NCI-H748 (cell line): ENCODE measurements around the gene GLP1R.

Experiments
- DNase-seq: peaks from one replicate; lab custom pipeline; 2025; ENCODE audit not compliant: unreplicated experiment; lab: John Stamatoyannopoulos, UW

Gene GLP1R

DNA sequence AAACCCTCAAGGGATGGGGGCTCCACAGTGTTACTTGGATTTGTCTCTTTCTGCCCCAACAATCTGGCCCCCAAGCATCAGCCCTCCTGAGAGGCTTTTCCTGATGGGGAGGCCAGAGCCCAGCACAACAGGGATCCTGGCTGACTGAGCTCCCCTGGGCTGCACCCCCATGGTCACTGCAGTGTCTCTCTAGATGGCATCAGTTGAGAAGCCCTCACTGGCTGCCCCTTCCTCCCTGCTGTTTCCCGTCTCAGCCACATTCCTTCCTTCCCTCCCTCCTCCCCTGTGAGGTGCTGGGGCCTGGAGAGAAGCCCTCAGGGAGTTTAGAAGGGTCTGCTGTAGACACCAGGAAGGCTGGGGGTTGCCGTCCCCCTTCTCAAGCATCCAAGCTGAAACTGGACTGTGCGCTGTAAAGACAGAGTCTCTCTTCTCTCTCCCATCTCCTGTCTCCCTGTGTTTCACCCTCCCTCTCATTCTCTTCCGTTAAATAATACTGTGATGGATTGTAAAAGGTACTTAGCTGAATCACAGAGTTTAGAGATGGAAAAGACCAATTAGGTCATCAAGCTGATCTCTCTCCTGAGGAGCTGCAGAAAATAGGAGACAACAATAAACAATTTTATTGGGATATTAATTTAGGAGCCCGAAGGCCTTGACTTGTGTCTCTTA lies 36.7 kb downstream of the GLP1R start:
- no peak for DNase-seq

DNA sequence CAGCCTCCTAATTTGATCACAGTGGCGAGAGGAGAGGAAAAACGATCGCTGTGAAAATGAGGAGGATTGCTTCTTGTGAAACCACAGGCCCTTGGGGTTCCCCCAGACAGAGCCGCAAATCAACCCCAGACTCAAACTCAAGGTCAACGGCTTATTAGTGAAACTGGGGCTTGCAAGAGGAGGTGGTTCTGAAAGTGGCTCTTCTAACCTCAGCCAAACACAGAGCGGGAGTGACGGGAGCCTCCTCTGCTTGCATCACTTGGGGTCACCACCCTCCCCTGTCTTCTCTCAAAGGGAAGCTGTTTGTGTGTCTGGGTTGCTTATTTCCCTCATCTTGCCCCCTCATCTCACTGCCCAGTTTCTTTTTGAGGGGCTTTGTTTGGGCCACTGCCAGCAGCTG lies 37.7 kb downstream of the GLP1R start:
- no peak for DNase-seq

DNA sequence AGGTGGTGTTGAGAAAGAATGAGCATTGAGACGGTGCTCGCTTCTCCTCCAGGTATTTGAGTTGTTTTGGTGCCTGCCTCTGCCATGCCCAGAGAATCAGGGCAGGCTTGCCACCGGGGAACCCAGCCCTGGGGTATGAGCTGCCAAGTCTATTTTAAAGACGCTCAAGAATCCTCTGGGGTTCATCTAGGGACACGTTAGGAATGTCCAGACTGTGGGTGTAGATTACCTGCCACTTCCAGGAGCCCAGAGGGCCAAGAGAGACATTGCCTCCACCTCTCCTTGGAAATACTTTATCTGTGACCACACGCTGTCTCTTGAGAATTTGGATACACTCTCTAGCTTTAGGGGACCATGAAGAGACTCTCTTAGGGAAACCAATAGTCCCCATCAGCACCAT lies 38.1 kb downstream of the GLP1R start:
- no peak for DNase-seq

DNA sequence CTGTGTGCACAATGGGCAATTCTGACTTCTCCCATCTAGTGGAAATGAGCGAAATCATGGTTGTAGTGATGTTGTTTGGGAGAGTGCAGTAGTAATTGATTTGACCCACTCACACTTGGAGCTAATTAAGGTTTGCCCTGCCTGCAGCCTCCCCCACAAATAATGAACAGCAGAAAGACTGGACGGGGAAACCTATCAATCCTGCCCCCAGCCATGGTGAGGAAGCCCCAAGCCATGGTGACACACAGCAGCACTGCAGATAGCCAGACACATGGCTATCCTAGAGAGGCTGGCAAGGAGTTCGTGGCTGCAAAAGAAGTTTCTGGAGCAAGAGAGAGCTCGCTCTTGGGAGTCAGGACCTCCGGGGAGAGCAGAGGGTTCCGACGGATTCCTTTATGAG lies 38.6 kb downstream of the GLP1R start:
- DNase-seq = no peak

DNA sequence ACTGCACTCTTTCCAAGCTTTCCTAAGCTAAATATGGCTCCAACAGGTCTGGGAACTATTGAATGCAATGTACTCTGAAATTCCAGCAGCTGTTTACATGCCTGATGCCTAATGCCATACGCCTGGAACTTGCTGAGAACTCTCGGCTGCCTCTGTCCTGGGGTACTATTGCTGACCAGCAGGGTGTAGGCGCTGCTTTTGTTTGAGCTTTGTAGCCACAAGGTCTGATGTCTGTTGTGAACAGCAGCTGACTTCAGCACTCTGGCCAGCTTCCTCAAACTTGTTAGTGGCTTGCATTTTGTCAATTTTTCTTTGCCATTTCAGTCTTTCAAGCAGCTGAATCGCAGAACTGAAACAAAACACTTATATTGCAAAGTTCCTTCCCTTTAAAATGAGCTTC lies 39.8 kb downstream of the GLP1R start:
- peak; percentile 64 for DNase-seq

DNA sequence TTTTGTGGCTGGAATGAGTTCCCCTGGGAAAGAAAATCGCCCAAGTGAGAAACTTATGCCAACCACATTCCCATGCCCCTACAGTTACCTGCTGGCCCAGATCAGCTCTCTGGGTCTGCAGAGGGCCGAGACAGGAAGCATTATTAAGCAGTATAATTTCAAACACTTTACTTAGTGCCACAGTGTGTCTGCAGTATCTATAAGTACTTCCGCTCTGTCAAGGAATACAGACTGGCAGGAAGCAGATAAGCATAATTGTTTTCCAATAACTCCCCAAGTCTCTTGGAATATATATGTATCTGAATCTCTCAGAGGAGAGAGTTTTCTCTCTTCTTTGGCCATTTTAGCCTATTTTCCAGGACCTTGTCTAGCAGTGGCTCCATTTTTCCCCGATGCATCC lies 41.5 kb downstream of the GLP1R start:
- no peak for DNase-seq

GRCh38 chr6:39091220-39091619 lies 42.6 kb downstream of the GLP1R start:
- peak; percentile 96 for DNase-seq

- peak; percentile 73 for DNase-seq
These were observed 43.5 kb downstream of the GLP1R start for GRCh38 chr6:39092124-39092523.

DNA sequence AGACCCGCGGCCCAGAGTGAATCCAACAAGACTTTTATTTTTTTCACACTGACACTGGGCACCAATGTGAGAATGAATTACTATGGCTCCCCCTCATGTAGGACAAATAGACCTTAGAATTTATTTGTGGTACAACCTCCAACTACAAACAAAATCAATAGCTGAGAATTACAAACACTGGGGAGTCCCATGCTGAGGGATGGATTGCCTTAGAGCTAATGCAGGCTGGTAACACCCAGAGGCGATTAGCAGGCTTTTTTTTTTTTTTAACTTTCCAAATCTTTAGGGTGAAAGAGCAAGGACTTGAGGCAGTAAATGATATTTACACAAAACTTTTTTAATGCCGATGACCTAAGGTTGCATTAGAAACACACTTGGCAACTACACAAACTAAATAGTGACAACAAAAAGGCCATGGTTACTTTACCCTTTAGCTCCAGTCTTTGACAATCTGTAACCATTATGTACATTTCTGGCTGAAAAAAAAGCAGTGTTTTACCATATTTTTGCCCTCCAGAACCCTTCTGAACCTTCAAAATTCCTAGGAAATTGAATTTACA lies 44.6 kb downstream of the GLP1R start:
- no peak for DNase-seq

- DNase-seq = no peak
These were observed 47.0 kb downstream of the GLP1R start for GRCh38 chr6:39095578-39095977.

- DNase-seq = no peak
These were observed 51.8 kb downstream of the GLP1R start for GRCh38 chr6:39100358-39100757.

GRCh38 chr6:39102071-39102820 lies 53.7 kb downstream of the GLP1R start:
- DNase-seq = peak; percentile 59

DNA sequence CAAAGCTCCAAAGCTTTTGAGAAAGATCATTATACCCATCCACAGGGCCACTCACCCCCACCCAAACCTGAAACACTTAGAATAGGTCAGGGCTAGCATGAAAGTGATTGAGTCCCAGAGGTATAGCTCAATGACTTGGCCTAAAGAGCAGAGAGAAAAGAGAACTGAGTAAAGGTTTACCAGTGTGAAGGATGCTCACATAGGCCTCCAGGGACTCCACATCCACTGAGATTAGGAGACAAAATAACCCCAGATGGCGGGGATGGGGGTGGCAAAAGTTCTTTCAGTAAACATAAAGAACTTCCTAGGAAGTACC lies 54.2 kb downstream of the GLP1R start:
- DNase-seq = no peak

GRCh38 chr6:39104528-39104927 lies 55.9 kb downstream of the GLP1R start:
- no peak for DNase-seq

GRCh38 chr6:39107034-39107433 lies 58.5 kb downstream of the GLP1R start:
- DNase-seq = no peak

GRCh38 chr6:39107641-39108040 lies 59.1 kb downstream of the GLP1R start:
- no peak for DNase-seq

DNA sequence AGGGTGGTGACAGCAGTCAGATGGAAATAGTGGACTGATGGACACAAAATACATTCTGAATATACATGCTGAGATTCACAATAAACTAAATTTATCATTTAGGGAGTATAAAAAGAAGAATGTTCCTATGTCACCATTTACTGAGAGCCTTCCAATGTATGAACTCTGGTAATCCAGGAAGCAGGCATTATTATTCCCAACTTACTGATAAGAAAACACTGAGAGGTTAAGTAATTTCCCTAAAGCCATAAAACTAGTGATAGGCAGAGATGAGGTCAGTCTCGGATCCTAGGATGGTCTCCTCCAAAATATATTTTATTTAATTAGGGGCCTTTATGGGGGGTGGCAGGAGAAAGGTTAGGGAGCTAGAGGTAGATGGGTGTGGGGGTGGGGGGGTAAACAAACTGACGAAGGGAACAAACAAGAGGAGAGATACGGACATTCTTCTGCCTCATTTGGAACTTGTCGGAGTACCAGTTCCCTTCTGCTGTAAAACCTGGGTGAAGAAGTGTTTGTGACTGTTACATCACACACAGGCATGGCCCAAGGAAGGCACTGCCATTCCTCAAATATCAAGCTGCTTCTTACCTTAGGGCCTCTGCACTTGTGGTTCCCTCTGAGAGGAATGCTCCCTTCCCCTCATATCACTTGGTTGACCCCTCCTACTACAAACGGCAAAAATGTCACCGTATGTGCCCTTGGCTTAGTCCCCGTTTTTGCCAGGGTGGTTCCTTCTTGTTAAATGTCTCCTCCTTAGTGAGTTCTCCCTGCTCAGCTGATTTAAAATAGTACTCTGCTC lies 59.7 kb downstream of the GLP1R start:
- DNase-seq = no peak

GRCh38 chr6:39111280-39111679 lies 62.7 kb downstream of the GLP1R start:
- no peak for DNase-seq

DNA sequence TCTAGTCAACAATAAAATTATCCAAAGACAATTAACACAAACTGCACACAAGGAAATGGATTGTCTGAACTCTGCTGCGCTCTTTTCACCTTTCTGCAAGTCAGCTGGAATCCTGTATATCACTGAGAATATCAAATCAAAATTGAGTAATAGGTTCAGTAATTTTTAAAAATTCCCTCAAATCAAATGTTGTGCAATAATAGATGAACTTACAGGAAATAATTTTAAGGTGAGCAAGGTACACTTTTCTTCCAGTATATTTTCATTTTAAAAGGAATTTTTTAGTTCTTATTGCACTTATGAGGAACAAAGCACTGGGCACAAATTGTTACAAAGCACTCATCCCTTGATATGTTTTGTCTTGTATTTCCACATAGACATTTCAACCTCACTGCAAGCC lies 65.2 kb downstream of the GLP1R start:
- no peak for DNase-seq

DNA sequence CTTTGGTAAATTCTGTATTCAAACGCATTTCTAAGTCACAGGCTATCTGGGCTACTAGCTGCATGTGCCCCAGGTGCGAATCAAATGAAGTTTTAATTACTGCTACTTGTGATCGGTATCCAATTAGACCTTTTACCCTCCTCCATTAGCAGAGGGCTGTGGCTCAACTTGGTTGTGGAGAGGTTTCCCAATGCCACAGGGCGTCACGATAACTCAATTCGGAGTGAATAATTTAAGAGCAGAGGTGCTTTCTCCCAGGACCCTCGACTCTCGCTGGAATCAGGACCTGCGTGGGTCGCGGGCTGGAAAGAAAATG lies 65.8 kb downstream of the GLP1R start:
- no peak for DNase-seq

- peak; percentile 98 for DNase-seq
These were observed 66.4 kb downstream of the GLP1R start, which contains the start of gene SAYSD1 for GRCh38 chr6:39114704-39115599. SAYSD1 (minus strand) TSS chr6:39115186; CDS start chr6:39115089, 97 bp downstream.
